ENCODE data around the gene SHPK.
A peak's percentile ranks its signal among the peaks of the same experiment; 100 is the strongest.

SHPK gene

GRCh38 chr17:3636154-3636907 lies at the start of gene SHPK, which contains the start of gene CTNS:
SHPK (minus strand) TSS chr17:3636250; CDS start chr17:3636219, 31 bp downstream.
CTNS (plus strand) TSS chr17:3636760; CDS start chr17:3640207, 3,447 bp downstream.
- peak; percentile 93 to 95 for DNase-seq (ENCODE audit: low read depth in 2 of 2)

GRCh38 chr17:3685174-3685573 lies 49.1 kb upstream of the SHPK start:
- DNase-seq (ENCODE audit: low read depth in 2 of 2) = no peak

GRCh38 chr17:3683054-3683511 lies 47.0 kb upstream of the SHPK start:
- peak; percentile 23 to 35 for DNase-seq (ENCODE audit: low read depth in 2 of 2)

GRCh38 chr17:3682033-3682432 lies 46.0 kb upstream of the SHPK start:
- no peak for DNase-seq (ENCODE audit: low read depth in 2 of 2)

- no peak for DNase-seq (ENCODE audit: low read depth in 2 of 2)
Measured at GRCh38 chr17:3681565-3681964, 45.5 kb upstream of the SHPK start.

- DNase-seq (ENCODE audit: low read depth in 2 of 2) = no peak
Measured at GRCh38 chr17:3681057-3681456, 45.0 kb upstream of the SHPK start.

GRCh38 chr17:3679531-3680126 lies 43.6 kb upstream of the SHPK start:
- no peak for DNase-seq (ENCODE audit: low read depth in 2 of 2)

- no peak for DNase-seq (ENCODE audit: low read depth in 2 of 2)
Measured at GRCh38 chr17:3678821-3679530, 42.9 kb upstream of the SHPK start.

GRCh38 chr17:3678095-3678820 lies 42.2 kb upstream of the SHPK start:
- DNase-seq (ENCODE audit: low read depth in 2 of 2) = no peak

- DNase-seq (ENCODE audit: low read depth in 2 of 2) = no peak
Measured at GRCh38 chr17:3675886-3676285, 39.8 kb upstream of the SHPK start.

GRCh38 chr17:3672571-3672970 lies 36.5 kb upstream of the SHPK start:
- DNase-seq (ENCODE audit: low read depth in 2 of 2) = no peak

- DNase-seq (ENCODE audit: low read depth in 2 of 2) = no peak
Measured at GRCh38 chr17:3669548-3669947, 33.5 kb upstream of the SHPK start.

- no peak for DNase-seq (ENCODE audit: low read depth in 2 of 2)
Measured at GRCh38 chr17:3669085-3669347, 33.0 kb upstream of the SHPK start.

- peak; percentile 99 for DNase-seq (ENCODE audit: low read depth in 2 of 2)
Measured at GRCh38 chr17:3668279-3669084, 32.4 kb upstream of the SHPK start, which contains the start of the genes EMC6 and TAX1BP3. EMC6 (plus strand) TSS chr17:3668812; CDS start chr17:3669147, 335 bp downstream. TAX1BP3 (minus strand) TSS chr17:3668578; CDS start chr17:3668526, 52 bp downstream.

GRCh38 chr17:3667366-3668278 lies 31.6 kb upstream of the SHPK start:
- DNase-seq (ENCODE audit: low read depth in 2 of 2) = no peak

- DNase-seq (ENCODE audit: low read depth in 2 of 2) = no peak
Measured at GRCh38 chr17:3666516-3666915, 30.5 kb upstream of the SHPK start.

GRCh38 chr17:3665834-3666233 lies 29.8 kb upstream of the SHPK start:
- no peak for DNase-seq (ENCODE audit: low read depth in 2 of 2)

- no peak for DNase-seq (ENCODE audit: low read depth in 2 of 2)
Measured at GRCh38 chr17:3663102-3664011, 27.3 kb upstream of the SHPK start.

- DNase-seq (ENCODE audit: low read depth in 2 of 2) = no peak
Measured at GRCh38 chr17:3660311-3660891, 24.4 kb upstream of the SHPK start.

Measured in stimulated activated CD8-positive, alpha-beta memory T cell treated with anti-CD3 and anti-CD28 coated beads, Interleukin-15, amount 100 ng/mL, for 48 hours (primary cell).